Ishikawa (cell line): ENCODE results near the gene PPP1R26.

Experiments
- RAD21 ChIP-seq: IDR thresholded peaks from 2 replicates; pipeline ENCODE4 v1.6.1; 2012; ENCODE audit warnings: low read depth
- TF ChIP-seq, protein P1 (sequence below): IDR thresholded peaks from 2 replicates; pipeline ENCODE4 v1.6.1; 2012

DNA sequence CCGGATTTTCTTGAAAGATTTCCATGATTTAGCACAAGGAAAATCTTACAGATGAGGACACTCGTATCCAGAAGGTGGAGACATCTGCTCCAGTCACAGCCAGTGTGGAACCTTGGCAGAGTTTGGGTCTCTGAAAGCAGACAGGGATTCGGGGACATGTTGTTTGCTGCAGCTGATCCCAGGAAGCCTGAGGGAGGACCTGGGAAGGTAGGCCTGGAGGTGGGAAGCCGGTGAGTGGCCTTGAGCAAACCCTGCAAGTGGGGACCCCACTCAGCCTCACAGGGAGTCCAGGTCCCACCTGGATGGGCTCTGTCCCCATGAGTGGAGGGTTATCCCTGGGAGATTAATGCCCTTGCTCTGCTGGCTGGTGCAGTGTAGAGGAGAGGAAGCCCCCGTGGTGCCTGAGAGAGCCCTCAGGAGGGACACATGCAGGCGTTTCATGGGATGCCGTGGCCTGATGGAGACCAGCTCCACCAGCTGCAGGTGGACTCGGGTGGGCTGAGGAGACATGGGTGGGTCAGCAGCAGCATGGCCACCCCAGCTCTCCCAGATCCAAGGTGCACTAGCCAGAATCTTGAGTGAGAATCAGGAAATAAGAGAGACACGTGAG lies 28.7 kb downstream of the PPP1R26 start:
- TF ChIP-seq, protein P1, sequence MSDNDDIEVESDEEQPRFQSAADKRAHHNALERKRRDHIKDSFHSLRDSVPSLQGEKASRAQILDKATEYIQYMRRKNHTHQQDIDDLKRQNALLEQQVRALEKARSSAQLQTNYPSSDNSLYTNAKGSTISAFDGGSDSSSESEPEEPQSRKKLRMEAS, result no peak
- TF ChIP-seq RAD21, result no peak
